Activated CD8-positive, alpha-beta memory T cell treated with anti-CD3 and anti-CD28 coated beads for 1 hour (primary cell): ENCODE data around the gene SLC7A1.

ENCODE experiments used
- DNase-seq, 2 donors: peaks; one replicate each; pipeline ENCODE4 v3.0.0-alpha.2; 2020; ENCODE audit warnings: low read depth in 1 of 2; ENCODE audit errors: extremely low read depth in 1 of 2

The SLC7A1 gene

GRCh38 chr13:29532821-29533220 is 62.7 kb downstream of the SLC7A1 start:
- no peak for DNase-seq

DNA sequence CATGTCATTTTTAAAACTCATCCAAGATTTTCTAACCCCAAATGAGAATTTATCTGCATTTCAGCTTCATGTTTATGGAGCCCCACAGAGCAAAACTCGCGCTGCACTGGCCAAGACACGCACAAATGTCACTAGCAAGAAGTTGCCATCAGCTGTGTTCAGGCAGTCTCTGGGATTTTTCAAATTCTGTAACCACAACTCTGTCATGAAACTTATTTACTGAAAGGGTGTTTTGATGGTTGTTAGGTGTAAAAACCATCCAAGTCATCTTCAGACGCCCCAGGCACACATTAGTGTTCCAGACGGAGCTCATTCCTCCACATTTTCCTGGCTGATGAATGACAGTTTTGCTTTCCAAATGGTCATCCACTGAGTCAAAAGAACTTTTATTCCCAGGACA is 63.4 kb downstream of the SLC7A1 start:
- no peak for DNase-seq

- no peak for DNase-seq
Measured at GRCh38 chr13:29530901-29531300, 64.6 kb downstream of the SLC7A1 start.

DNA sequence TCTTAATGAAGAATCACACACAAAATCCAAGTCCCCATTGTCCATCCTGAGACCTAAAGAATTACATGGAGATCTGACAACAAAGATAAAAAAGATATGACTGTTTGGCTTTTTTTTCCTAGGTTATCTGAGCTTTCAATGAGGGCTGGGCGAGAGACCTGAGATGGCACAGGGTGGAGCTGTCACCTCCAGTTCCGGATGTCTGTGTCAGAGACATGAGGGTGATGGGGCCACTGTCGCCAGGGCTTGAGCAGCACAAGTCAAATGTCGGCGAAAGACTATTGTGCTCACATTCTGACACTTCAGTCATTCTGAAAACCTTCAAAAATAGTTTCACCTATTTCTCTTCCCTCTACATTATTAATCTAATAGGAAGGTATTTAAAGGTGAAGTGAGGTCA is 65.7 kb downstream of the SLC7A1 start:
- DNase-seq: no peak

- no peak for DNase-seq
Measured at GRCh38 chr13:29527916-29528315, 67.6 kb downstream of the SLC7A1 start.

GRCh38 chr13:29527511-29527910 is 68.0 kb downstream of the SLC7A1 start:
- no peak for DNase-seq

GRCh38 chr13:29526741-29527140 is 68.7 kb downstream of the SLC7A1 start:
- DNase-seq: no peak

- DNase-seq: no peak
Measured at GRCh38 chr13:29525757-29526156, 69.7 kb downstream of the SLC7A1 start.

DNA sequence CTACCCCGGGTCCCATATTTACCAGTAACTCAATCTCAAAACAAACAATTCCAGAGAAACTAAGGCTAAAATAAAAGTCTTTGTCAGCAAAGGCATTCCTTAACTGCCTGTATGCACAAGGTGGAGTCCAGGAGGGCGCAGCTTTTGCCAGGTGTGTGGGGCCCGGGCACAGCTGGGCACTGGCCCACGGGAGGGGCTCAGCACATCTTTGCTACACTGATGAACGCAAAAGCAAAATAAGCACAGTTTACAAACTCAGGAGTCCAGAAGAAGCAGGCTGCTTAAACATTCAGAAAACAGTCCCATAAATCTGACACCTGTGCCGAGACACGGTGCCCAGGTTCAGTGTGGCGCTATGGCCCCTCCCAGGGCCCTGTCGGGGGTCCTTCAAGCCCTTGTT is 70.8 kb downstream of the SLC7A1 start:
- no peak for DNase-seq

GRCh38 chr13:29524176-29524575 is 71.3 kb downstream of the SLC7A1 start:
- DNase-seq: no peak

GRCh38 chr13:29523199-29523961 is 72.1 kb downstream of the SLC7A1 start:
- DNase-seq: no peak

DNA sequence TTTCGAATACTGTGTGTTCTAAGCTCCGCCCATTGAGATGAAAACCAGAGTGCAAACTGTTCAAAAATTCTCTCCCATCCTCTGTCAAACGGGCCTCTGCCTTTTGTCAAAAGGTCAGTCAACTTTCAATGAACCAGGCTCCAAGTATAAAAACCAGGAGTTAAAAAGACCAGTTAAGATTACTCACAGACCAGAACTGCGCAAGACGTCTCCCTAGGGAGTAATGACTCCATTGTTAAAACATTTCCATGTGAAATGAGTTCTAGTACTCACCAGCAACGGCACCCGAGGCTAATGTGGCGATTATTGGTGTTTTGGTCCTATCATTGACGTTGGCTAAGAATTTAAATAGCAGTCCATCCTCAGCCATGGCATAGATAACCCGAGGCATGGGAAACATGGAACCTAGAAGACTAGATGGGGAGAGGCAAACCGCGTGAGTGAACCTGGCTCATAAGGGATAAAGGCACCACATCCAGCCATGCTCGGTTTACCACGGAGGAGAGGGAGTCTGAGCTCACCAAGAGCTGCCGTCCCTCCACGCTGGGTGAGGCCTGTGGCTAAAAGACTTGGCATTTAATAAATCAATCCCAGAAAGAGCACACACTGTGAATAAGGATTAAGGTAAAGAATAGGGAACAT is 73.3 kb downstream of the SLC7A1 start:
- no peak for DNase-seq

GRCh38 chr13:29521336-29521735 is 74.2 kb downstream of the SLC7A1 start:
- DNase-seq: no peak

GRCh38 chr13:29520671-29521070 is 74.8 kb downstream of the SLC7A1 start:
- no peak for DNase-seq

- DNase-seq: no peak
Measured at GRCh38 chr13:29519921-29520320, 75.6 kb downstream of the SLC7A1 start.

DNA sequence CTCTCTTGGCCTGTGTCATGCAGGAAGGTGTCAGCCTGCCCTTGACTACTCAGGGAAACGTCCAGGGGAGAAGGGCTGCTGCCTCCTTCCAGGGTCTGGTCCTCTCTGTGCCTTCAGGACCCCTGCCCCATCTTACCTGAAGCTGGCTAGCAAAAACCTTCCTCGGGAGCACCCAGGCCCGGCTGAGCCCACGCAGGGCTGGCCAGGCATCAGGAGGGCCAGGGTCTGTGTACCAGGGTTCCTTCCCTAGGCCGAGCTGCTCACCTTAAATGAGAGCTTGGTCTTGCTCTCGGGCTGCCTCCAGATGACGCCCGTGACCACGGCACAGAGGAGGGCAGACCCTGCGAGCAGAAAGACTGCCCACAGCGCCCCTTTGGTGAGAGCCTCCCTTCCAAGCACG is 78.6 kb downstream of the SLC7A1 start:
- DNase-seq: no peak

DNA sequence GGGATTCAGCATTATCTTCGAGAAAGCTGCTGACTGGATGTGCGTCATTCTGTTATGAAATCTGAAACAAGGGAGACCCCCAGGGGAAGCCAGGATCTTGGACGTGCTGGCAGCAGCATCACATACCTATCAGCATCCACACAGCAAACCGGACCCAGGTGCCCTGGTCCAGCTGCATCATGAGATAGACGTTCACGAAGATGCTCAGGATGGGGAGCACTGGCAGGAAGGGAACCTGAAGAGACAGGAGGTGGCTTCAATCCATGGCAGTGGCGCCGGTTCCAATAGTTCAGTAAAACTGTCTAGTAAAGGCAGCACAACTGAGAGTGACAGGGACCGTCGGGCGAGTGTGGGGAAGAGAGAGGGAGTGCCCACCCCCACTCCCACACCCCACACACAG is 79.5 kb downstream of the SLC7A1 start:
- no peak for DNase-seq

- DNase-seq: no peak
Measured at GRCh38 chr13:29515372-29515771, 80.1 kb downstream of the SLC7A1 start.

- no peak for DNase-seq
Measured at GRCh38 chr13:29514720-29515310, 80.7 kb downstream of the SLC7A1 start.

DNA sequence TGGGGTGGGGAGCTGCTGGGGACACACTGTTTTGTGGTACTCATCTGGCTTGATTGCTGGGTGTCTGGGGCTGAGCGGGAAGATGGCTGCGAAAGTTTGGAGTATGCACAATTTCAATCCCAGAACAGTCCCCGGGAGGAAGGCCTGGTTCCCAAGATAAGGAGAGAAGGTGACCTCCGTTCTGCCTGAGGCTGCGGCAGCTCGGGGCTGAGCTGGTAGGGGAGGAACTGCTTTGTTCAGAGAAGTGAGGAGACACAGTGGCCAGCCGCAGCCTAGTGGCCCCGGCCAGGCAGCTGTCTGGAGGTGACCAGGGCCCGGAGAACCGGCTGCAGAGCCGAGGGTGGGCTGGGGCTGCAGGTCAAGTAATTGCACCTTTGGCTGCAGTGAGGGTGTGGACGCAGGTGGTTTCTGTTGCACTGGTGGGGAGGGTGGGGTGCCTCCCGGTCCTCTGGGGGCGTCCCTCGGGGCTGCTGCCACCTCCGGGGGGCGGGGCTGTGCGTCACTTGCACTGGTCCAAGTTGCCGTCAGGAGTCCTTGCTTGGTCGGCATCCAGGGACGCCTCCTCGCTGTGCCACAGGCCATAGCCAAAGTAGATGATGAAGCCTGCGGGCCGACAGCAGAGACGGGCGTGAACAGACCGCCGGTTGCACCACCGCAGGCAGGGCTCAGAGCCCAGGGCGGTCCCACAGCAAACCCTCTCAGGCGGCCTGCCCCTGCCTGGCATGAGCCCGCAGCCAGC is 81.3 kb downstream of the SLC7A1 start:
- no peak for DNase-seq
